A549 treated with AZD9567 at 1 μM for 4 hours (cell line): ENCODE results near the gene OR4D2. TPM values are rescaled to one million over a fixed set of nuclear protein-coding genes. Genes with fewer than 3 reads are reported as not detected.

Source experiments
- total RNA-seq: library from RNA; stranded (reverse); fragments of 200-300 nt; extraction: Qiagen RNA extraction; gene quantifications from 5 replicates; pipeline ENCODE4 v1.2.3, GENCODE V29; 2022; ENCODE audit not compliant: insufficient read depth

Gene OR4D2
- not detected in 5 replicates for total RNA-seq

DNA sequence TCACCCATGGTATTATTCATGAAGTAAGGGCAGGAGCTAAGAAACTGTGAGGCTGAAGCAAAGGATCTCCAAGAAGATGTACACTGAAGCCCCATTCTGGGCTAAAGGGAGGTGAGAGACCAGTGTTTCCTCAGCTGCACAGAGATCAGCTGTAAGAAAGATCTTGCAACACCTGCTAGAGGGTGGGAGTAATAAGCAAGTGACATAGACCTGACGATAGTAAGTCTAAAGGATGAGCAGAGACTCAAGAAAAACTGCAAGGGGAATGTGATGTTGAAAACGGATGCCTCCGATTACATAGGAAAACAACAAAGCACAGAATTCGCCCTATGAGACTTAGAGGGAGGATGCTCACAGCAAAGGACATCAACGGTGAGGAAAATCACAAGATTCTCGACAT lies at the start of gene OR4D2:
Gene OR4D2, plus strand, starts transcription at position 301 of the 400 bp plus-strand sequence. CDS start 2,674 bp downstream, outside the sequence.

DNA sequence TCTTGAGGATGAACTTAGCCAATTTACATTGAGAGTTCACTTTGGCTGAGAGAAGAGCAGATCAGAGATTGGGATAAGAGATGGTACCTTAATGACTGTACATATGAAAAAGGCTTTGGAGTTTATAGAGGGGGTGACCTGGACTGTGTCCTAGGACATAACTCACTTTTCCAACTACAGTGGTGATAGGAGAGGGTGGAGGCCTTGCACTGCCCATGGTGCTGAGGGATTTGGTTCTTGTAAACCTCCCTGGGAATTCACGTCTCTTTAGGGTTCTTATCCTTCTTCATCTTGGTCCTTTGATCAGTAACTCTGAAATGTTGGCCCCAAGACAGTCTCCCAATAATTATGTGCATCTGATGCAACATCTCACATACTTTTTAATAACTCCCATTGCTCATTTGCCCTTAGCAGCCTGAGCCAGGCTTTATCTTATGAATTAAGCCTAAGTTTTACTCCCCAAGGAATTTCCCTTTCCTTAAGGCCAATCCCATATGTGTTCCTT lies 18.8 kb upstream of the OR4D2 start, which contains the start of gene OR4D1:
Gene OR4D1, plus strand, starts transcription at position 455 of the 505 bp plus-strand sequence. CDS start 6,770 bp downstream, outside the sequence.

DNA sequence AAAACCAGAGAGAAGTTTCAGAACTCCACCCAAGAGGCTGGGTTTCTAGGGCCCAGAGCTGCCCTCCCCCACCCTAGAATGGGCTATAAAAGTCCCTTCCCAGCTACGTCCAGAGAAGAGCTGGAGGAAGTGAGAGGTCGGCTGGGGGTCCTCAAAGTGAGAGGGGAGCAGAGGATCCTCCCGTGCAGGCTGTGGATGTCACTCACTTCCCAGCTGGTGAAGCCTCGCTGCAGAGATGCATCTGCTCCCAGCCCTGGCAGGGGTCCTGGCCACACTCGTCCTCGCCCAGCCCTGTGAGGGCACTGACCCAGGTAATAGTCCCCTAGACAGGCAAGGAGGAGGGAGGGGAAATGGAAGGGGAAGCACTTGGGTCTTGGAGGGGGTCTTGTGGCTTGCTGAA lies 25.8 kb downstream of the OR4D2 start, which contains the start of gene EPX:
Gene EPX, plus strand, starts transcription at position 115 of the 400 bp plus-strand sequence. Its CDS starts 121 bp downstream, at position 236.

DNA sequence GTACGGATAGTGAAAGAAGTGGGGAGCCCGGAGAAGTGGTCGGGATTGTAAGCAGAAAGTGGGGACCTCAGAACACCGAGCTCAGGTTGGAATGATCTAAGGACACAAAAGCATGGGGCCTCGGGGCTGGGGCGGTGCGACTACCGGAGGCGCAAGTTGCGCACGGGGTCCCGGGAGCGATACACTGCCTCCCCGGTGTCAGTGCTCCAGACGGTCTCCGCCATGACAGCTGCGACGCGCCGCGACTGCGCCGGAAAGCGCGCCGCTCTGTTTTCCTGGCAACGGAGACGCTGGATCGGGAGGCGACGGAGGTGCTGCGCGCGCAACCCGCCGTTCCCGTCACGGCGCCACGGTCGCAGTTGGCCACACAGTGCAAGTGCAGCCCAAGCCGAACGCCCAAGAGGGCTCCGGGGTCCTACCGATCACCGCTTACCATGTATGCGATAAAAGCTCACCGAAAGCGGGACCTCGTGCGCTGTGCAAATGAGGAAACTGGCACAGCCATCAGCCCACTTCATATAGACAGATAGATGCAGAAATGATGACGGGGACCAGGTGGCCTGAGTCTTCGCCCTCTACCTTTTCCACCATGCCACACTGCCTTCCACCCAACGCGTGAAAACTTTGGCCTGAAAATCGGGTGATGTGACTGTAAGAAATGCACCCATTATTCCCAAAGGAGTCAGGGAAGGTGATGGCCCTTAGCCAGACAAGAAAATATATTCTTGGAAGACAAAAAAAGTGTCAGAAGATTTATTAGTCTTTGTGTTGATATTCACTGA lies 52.4 kb downstream of the OR4D2 start, which contains the start of gene MKS1:
Gene MKS1, minus strand, starts transcription at position 249 of the 782 bp plus-strand sequence. Its CDS starts 25 bp downstream, at position 224.

Other genes starting within 250 kb of the OR4D2 start
- 47.0 to 58.1 TPM (median 53.5 TPM) in 5 replicates for gene CUEDC1, start 211.6 kb upstream of the OR4D2 start, total RNA-seq
- gene VEZF1, start 178.7 kb upstream of the OR4D2 start, total RNA-seq = 33.1 to 44.1 TPM (median 40.5 TPM) in 5 replicates
- gene SRSF1, start 159.7 kb upstream of the OR4D2 start, total RNA-seq = 209 to 330 TPM (median 245 TPM) in 5 replicates
- 23.9 to 27.3 TPM (median 26.2 TPM) in 5 replicates for gene DYNLL2, start 83.6 kb upstream of the OR4D2 start, total RNA-seq
- 0.01 to 0.02 TPM in 2 of 5 replicates, not detected in the others for gene OR4D1, start 18.6 kb upstream of the OR4D2 start, total RNA-seq
- gene EPX, start 25.7 kb downstream of the OR4D2 start, total RNA-seq = not detected in 5 replicates
- 9.7 to 12.7 TPM (median 11.3 TPM) in 5 replicates for gene MKS1, start 52.3 kb downstream of the OR4D2 start, total RNA-seq
- gene LPO, start 71.6 kb downstream of the OR4D2 start, total RNA-seq = not detected in 5 replicates
- not detected in 5 replicates for gene MPO, start 114.0 kb downstream of the OR4D2 start, total RNA-seq
- gene TSPOAP1, start 161.8 kb downstream of the OR4D2 start, total RNA-seq = 0.02 TPM in 1 of 5 replicates, not detected in the others
- gene SUPT4H1, start 185.2 kb downstream of the OR4D2 start, total RNA-seq = 108 to 163 TPM (median 152 TPM) in 5 replicates